HepG2 (cell line): ENCODE measurements around the gene BRINP1. TPM values are rescaled to one million over a fixed set of nuclear protein-coding genes. Genes with fewer than 3 reads are reported as not detected.

Source experiments
- ATAC-seq: fragments of 200-7000 bp; cut with Tn5 transposase; 3 replicates; pipeline ENCODE4 v1.9.1; 2020; ENCODE audit warnings: mild to moderate bottlenecking, moderate library complexity
- BruUV-seq: library from RNA; stranded (reverse); fragments of 400-500 nt; replicated peaks from 2 replicates; lab custom pipeline; 2021; lab: Mats Ljungman, UMichigan
- CTCF ChIA-PET: fragments of 300-600 bp; formaldehyde crosslinking; extraction: SDS; loops from one replicate; lab custom pipeline; 2021; ENCODE audit warnings: low total read pairs, inconsistent platforms, low intra/inter-chr PET ratio; lab: Yijun Ruan, JAX
- POLR2A ChIA-PET: fragments of 350-600 bp; sonication (Branson Sonifier 250); formaldehyde crosslinking; loops from one replicate; lab custom pipeline; 2020; ENCODE audit warnings: antibody characterized with exemption, inconsistent platforms; lab: Yijun Ruan, JAX
- DNase-seq: peaks from one replicate; pipeline ENCODE4 v3.0.0-alpha.2; 2015; ENCODE audit warnings: low spot score
- FAIRE-seq: peaks from 3 replicates; lab custom pipeline; 2011; peaks lifted over from hg19 to GRCh38; lab: Jason Lieb, UNC
- H2AFZ ChIP-seq: one replicate; pipeline ENCODE4 v1.6.1; 2011; ENCODE audit warnings: low read length, inconsistent platforms
- H3K27ac ChIP-seq: fragments of 300-600 bp; 3 replicates; pipeline ENCODE4 v1.8.0; 2011; ENCODE audit warnings: mixed run types, mild to moderate bottlenecking, mixed read lengths, low read length, inconsistent platforms; ENCODE audit not compliant: insufficient read depth; ENCODE audit errors: extremely low read length
- H3K27me3 ChIP-seq, 2 experiments: fragments of 200-600 bp in 1 of 2; 2 replicates in 1 of 2; 3 replicates in 1 of 2; pipeline versions ENCODE4 v1.6.0 to v1.8.0; 2011; ENCODE audit warnings: low read length in 2 of 2, mild to moderate bottlenecking in 2 of 2, moderate library complexity in 2 of 2, inconsistent platforms in 1 of 2; ENCODE audit not compliant: insufficient read depth in 2 of 2, control insufficient read depth in 1 of 2
- H3K36me3 ChIP-seq, 2 experiments: fragments of 200-600 bp in 1 of 2; replicated peaks in 1 of 2; 2 replicates in 1 of 2; 3 replicates in 1 of 2; pipeline versions ENCODE4 v1.5.1 to v1.8.0; 2011; ENCODE audit warnings: low read length in 2 of 2, inconsistent platforms in 1 of 2; ENCODE audit not compliant: insufficient read depth in 2 of 2, control insufficient read depth in 1 of 2
- H3K4me1 ChIP-seq: 2 replicates; pipeline ENCODE4 v1.5.1; 2012; ENCODE audit warnings: low read length, inconsistent platforms; ENCODE audit not compliant: insufficient read depth
- H3K4me2 ChIP-seq: 2 replicates; pipeline ENCODE4 v1.6.0; 2011; ENCODE audit warnings: low read depth, low read length, inconsistent platforms
- H3K4me3 ChIP-seq, 3 experiments: fragments of 200-600 bp in 1 of 3; sonication (generic), shearing (Covaris generic) in 1 of 3; replicated peaks in 1 of 3; 2 replicates each; pipeline ENCODE4 v1.5.1; 2011 to 2016; ENCODE audit warnings: low read length in 3 of 3, inconsistent platforms in 2 of 3, low read depth in 2 of 3, mild to moderate bottlenecking in 2 of 3, control low read depth in 1 of 3, mixed read lengths in 1 of 3; ENCODE audit not compliant: insufficient read depth in 1 of 3
- H3K79me2 ChIP-seq: one replicate; pipeline ENCODE4 v1.6.1; 2011; ENCODE audit warnings: low read length, inconsistent platforms; ENCODE audit not compliant: insufficient read depth
- H3K9ac ChIP-seq: 2 replicates; pipeline ENCODE4 v1.6.0; 2011; ENCODE audit warnings: mild to moderate bottlenecking, low read depth, low read length, inconsistent platforms; ENCODE audit not compliant: insufficient read depth
- H3K9me3 ChIP-seq: 2 replicates; pipeline ENCODE4 v1.5.1; 2012; ENCODE audit warnings: mild to moderate bottlenecking, low read length
- H4K20me1 ChIP-seq: 2 replicates; pipeline ENCODE4 v1.6.0; 2011; ENCODE audit warnings: inconsistent platforms, mild to moderate bottlenecking, low read length, moderate library complexity; ENCODE audit not compliant: insufficient read depth
- ATRX ChIP-seq: sonication (generic); formaldehyde crosslinking; IDR thresholded peaks from 2 replicates; pipeline ENCODE4 v1.4.0; 2020; ENCODE audit warnings: missing genetic modification reagents, borderline replicate concordance
- CHD4 ChIP-seq: fragments of 200-600 bp; sonication (generic); IDR thresholded peaks from 2 replicates; pipeline ENCODE4 v1.7.0; 2017; ENCODE audit warnings: mild to moderate bottlenecking, low read length, borderline replicate concordance
- CREB1 ChIP-seq, 2 experiments: fragments of 450-650 bp in 1 of 2; IDR thresholded peaks; 2 replicates each; pipeline ENCODE4 v1.6.1; 2016 to 2017; ENCODE audit warnings: control low read depth in 1 of 2, mild to moderate bottlenecking in 1 of 2, missing compliant biosample characterization in 1 of 2, missing genetic modification characterization in 1 of 2
- DBP ChIP-seq: sonication (generic); formaldehyde crosslinking; IDR thresholded peaks from 2 replicates; pipeline ENCODE4 v1.4.0; 2020; ENCODE audit warnings: missing genetic modification reagents; ENCODE audit errors: not compliant biosample characterization
- DNMT1 ChIP-seq: sonication (generic); formaldehyde crosslinking; IDR thresholded peaks from 2 replicates; pipeline ENCODE4 v1.5.1; 2020; ENCODE audit warnings: mild to moderate bottlenecking, missing genetic modification reagents
- ELF1 ChIP-seq: sonication (generic); formaldehyde crosslinking; IDR thresholded peaks from 2 replicates; pipeline ENCODE4 v1.4.0; 2020; ENCODE audit warnings: missing genetic modification reagents
- EZH2 ChIP-seq: conservative IDR thresholded peaks from 2 replicates; pipeline ENCODE4 v1.6.1; 2012; ENCODE audit warnings: mild to moderate bottlenecking, low read depth, low read length, moderate library complexity
- KDM3A ChIP-seq: IDR thresholded peaks from 2 replicates; pipeline ENCODE4 v1.6.1; 2018; ENCODE audit warnings: low read depth, missing compliant biosample characterization
- NR2C2 ChIP-seq: sonication (generic); formaldehyde crosslinking; IDR thresholded peaks from 2 replicates; pipeline ENCODE4 v1.4.0; 2020; ENCODE audit warnings: missing genetic modification reagents, mild to moderate bottlenecking, moderate library complexity, borderline replicate concordance
- RNF219 ChIP-seq: sonication (generic); formaldehyde crosslinking; IDR thresholded peaks from 2 replicates; pipeline ENCODE4 v1.5.0; 2020; ENCODE audit warnings: mild to moderate bottlenecking, missing genetic modification reagents
- ZSCAN25 ChIP-seq: sonication (generic); formaldehyde crosslinking; IDR thresholded peaks from 2 replicates; pipeline ENCODE4 v1.8.0; 2022; ENCODE audit warnings: mild to moderate bottlenecking, missing genetic modification reagents
- WGBS: methylation state at CpG from one replicate; pipeline ENCODE4 v1.1.6; 2017; ENCODE audit warnings: low lambda C conversion rate; 5-methylcytosine and 5-hydroxymethylcytosine counted together
- in situ Hi-C: cut with HindIII; loops from 2 replicates; pipeline ENCODE4 v1.10.0; 2017; ENCODE audit warnings: low pct_unique_long_range_greater_than_20kb; ENCODE audit not compliant: extremely low pct_ligation_motif_present
- intact Hi-C: fragments of 100-400 bp; cut with micrococcal nuclease; formaldehyde crosslinking; loops from one replicate; pipeline ENCODE4 v1.10.0; 2022; ENCODE audit not compliant: unreplicated experiment
- polyA plus RNA-seq, 8 experiments: library from polyadenylated mRNA; depleted of rRNA in 3 of 8; stranded (reverse) in 7 of 8; unstranded in 1 of 8; fragments of >200 nt; fragmentation: Illumina TruSeq in 4 of 8; extraction: Trizol in 4 of 8; gene quantifications; 2 replicates each; pipeline versions ENCODE4 v1.2.1 to v1.2.3, GENCODE V29; 2011 to 2016; ENCODE audit warnings: low read depth in 4 of 8, missing spikeins in 1 of 8, mixed read lengths in 1 of 8; ENCODE audit not compliant: insufficient read depth in 1 of 8
- total RNA-seq, 5 experiments: library from RNA; depleted of rRNA; stranded (reverse); fragments of >200 nt; fragmentation: Illumina TruSeq; extraction: Trizol; gene quantifications; 2 replicates each; pipeline ENCODE4 v1.2.3, GENCODE V29; 2016; ENCODE audit warnings: low read depth in 1 of 5
- TF ChIP-seq, protein P1 (sequence below): sonication (generic); formaldehyde crosslinking; IDR thresholded peaks from 2 replicates; pipeline ENCODE4 v1.8.1; 2023; ENCODE audit warnings: mild to moderate bottlenecking, missing genetic modification reagents

The BRINP1 gene
- total and polyA plus RNA-seq, 2 of the 13 experiments (the other 11 are each of a cell fraction or from before 2014, with no cell fraction given), result not detected

- no peak overlapping the region for H3K9ac ChIP-seq
- in situ Hi-C loops (loop anchor here (10.0 to 25.0 kb wide), 2 partner anchors 1208 to 1725 kb away; no protein-coding TSS in a partner anchor), intact Hi-C loops (no loop called here)
- no TSS peak for BruUV-seq
- no peak overlapping the region for H3K27ac ChIP-seq
- ATAC-seq (no peak), DNase-seq (no peak), FAIRE-seq (no peak)
- no peak overlapping the region for H3K4me2 ChIP-seq
- H2AFZ ChIP-seq, result no peak overlapping the region
- no peak overlapping the region for H3K4me3 ChIP-seq
- no peaks in the 10 kb centered on the region for H3K27me3 ChIP-seq
- WGBS, result 45% methylated on average over 31 of the region's 32 CpGs
- no peaks in the 10 kb centered on the region for H3K36me3 ChIP-seq
- TF ChIP-seq ATRX (CRISPR knock-in tag) (no peak), ELF1 (no peak), RNF219 (CRISPR knock-in tag) (no peak), EZH2 (no peak), CHD4 (no peak), DBP (CRISPR knock-in tag) (no peak), DNMT1 (CRISPR knock-in tag) (no peak), KDM3A (CRISPR knock-in tag) (no peak), NR2C2 (CRISPR knock-in tag) (no peak), CREB1 (IDR thresholded peaks at IDR 0.05) (no peak), CREB1 (CRISPR knock-in tag; IDR thresholded peaks at IDR 0.05) (no peak), ZSCAN25 (CRISPR knock-in tag) (no peak)
- TF ChIP-seq, protein P1, sequence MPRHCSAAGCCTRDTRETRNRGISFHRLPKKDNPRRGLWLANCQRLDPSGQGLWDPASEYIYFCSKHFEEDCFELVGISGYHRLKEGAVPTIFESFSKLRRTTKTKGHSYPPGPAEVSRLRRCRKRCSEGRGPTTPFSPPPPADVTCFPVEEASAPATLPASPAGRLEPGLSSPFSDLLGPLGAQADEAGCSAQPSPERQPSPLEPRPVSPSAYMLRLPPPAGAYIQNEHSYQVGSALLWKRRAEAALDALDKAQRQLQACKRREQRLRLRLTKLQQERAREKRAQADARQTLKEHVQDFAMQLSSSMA (CRISPR knock-in tag), result no peak
- H4K20me1 ChIP-seq, result no peaks in the 10 kb centered on the region
- H3K79me2 ChIP-seq, result no peaks in the 10 kb centered on the region
- H3K4me1 ChIP-seq, result no peaks in the 10 kb centered on the region
- ChIA-PET POLR2A (no interaction called here), CTCF (no interaction called here)
- no peaks in the 10 kb centered on the region for H3K9me3 ChIP-seq
Observed at GRCh38 chr9:119369680-119370366, 588 bp upstream of the BRINP1 start.
